ENCODE results near the gene HTRA2.

- no peak for TF ChIP-seq POLR2A (IDR thresholded peaks at IDR 0.05)
- TF ChIP-seq CTCF (IDR thresholded peaks at IDR 0.05), result no peak
Measured at GRCh38 chr2:74559912-74560311, 30.2 kb downstream of the HTRA2 start.
